ENCODE measurements around the gene ID2. TPM values are rescaled to one million over a fixed set of nuclear protein-coding genes. Genes with fewer than 3 reads are reported as not detected.

Gene ID2
- total and polyA plus RNA-seq, 2 of the 13 experiments (the other 11 are each of a cell fraction or from before 2014, with no cell fraction given) = 214 to 719 TPM

- TF ChIP-seq THAP11 (CRISPR knock-in tag; IDR thresholded peaks at IDR 0.05) (no peak), ZNF331 (CRISPR knock-in tag; IDR thresholded peaks at IDR 0.05) (0 out of 2 replicates have a peak, but pooled peaks have one; percentile 14), BORCS8-MEF2B (CRISPR knock-in tag; IDR thresholded peaks at IDR 0.05) (peak; percentile 33; the same call in 1 of the 2 replicates), ZSCAN29 (CRISPR knock-in tag; conservative IDR thresholded peaks at IDR 0.05) (0 out of 2 replicates have a peak, but pooled peaks have one; percentile 17), FOXJ3 (CRISPR knock-in tag; IDR thresholded peaks at IDR 0.05; ENCODE audit: borderline replicate concordance) (0 out of 2 replicates have a peak, but pooled peaks have one; percentile 26), ZSCAN12 (CRISPR knock-in tag; IDR thresholded peaks at IDR 0.05) (peak; percentile 63; the same call in 1 of the 2 replicates), SRSF1 (optimal IDR thresholded peaks at IDR 0.05; ENCODE audit: low read depth, low read length) (peak; percentile 61), RFX5 (IDR thresholded peaks at IDR 0.05; ENCODE audit: low read depth, low read length) (peak; percentile 95), ZNF883 (CRISPR knock-in tag; IDR thresholded peaks at IDR 0.05; ENCODE audit: not compliant biosample characterization) (peak; percentile 82), HMG20B (CRISPR knock-in tag; conservative IDR thresholded peaks at IDR 0.05) (no peak), JUND (CRISPR knock-in tag; IDR thresholded peaks at IDR 0.05) (no peak), ZBTB40 (IDR thresholded peaks at IDR 0.05) (no peak), ZBTB40 (CRISPR knock-in tag; IDR thresholded peaks at IDR 0.05) (no peak; the same call in none of the 2 replicates), JUN (CRISPR knock-in tag; IDR thresholded peaks at IDR 0.05) (no peak), NR2F2 (IDR thresholded peaks at IDR 0.05; ENCODE audit: borderline replicate concordance, low read depth) (peak; percentile 80; the same call in 1 of the 2 replicates), E2F2 (CRISPR knock-in tag; IDR thresholded peaks at IDR 0.05; ENCODE audit: borderline replicate concordance) (peak; percentile 52; the same call in 1 of the 2 replicates)
- TF ChIP-seq, protein P1, sequence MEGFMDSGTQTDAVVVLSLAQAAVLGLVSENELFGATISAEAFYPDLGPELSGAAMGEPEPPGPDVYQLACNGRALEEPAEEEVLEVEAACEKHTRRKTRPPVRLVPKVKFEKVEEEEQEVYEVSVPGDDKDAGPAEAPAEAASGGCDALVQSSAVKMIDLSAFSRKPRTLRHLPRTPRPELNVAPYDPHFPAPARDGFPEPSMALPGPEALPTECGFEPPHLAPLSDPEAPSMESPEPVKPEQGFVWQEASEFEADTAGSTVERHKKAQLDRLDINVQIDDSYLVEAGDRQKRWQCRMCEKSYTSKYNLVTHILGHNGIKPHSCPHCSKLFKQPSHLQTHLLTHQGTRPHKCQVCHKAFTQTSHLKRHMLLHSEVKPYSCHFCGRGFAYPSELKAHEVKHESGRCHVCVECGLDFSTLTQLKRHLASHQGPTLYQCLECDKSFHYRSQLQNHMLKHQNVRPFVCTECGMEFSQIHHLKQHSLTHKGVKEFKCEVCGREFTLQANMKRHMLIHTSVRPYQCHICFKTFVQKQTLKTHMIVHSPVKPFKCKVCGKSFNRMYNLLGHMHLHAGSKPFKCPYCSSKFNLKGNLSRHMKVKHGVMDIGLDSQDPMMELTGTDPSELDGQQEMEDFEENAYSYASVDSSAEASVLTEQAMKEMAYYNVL (CRISPR knock-in tag; IDR thresholded peaks at IDR 0.05; ENCODE audit: borderline replicate concordance) = no peak
Observed at GRCh38 chr2:8678731-8679566, 2.9 kb upstream of the ID2 start (continued).

Data from HepG2 (cell line).